ENCODE data around the gene HLA-DRB1.

DNA sequence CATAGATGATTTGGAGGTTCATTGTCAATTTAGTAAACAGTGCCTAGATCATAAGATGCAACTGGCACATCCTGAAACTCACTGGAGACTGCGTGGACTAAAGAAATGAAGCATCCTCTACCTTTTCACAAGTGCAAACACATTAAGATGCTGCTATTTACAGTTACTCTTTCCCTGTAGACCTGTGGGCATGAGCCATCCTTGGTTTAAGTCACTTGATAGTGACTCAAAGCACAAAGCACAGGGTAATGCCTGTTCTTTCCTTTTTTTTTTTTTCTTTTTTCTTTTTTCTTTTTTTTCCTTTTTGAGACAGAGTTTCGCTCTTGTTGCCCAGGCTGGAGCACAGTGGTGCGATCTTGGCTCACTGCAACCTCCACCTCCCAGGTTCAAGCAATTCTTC is 37.6 kb upstream of the HLA-DRB1 start:
- TF ChIP-seq CTCF (IDR thresholded peaks at IDR 0.05) (no peak), POLR2A (IDR thresholded peaks at IDR 0.05) (no peak)
